Measurements from ENCODE around the gene TGFBR2.

TGFBR2 gene

GRCh38 chr3:30604093-30604492 lies 2.3 kb upstream of the TGFBR2 start:
- DNase-seq = no peak

GRCh38 chr3:30604558-30604957 lies 1.8 kb upstream of the TGFBR2 start:
- DNase-seq = no peak

DNA sequence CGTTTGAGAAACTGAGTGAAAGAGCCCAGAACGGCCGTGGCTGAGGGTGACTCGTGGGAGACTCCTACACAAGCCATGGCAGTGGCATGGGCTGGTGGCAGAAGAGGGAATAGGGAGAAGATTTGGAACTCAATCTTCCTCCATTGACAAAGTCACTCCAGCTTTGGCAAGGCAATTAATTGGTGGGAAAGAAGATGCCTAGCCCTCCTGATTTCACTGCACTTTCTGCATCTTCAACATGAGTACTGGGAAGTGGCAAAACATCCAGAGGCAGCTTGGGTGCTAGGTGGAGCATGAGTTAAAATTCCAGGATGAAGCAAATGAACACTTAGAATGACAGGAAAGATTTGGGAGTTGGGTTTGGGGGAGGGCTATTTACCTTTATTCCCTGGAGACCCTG lies 1.4 kb upstream of the TGFBR2 start:
- DNase-seq = no peak

- DNase-seq = no peak
These were observed 598 bp upstream of the TGFBR2 start for GRCh38 chr3:30605706-30606300.

GRCh38 chr3:30607032-30607833 lies 832 bp downstream of the TGFBR2 start:
- no peak for DNase-seq

- no peak for DNase-seq
These were observed 2.2 kb downstream of the TGFBR2 start for GRCh38 chr3:30608598-30608947.

DNA sequence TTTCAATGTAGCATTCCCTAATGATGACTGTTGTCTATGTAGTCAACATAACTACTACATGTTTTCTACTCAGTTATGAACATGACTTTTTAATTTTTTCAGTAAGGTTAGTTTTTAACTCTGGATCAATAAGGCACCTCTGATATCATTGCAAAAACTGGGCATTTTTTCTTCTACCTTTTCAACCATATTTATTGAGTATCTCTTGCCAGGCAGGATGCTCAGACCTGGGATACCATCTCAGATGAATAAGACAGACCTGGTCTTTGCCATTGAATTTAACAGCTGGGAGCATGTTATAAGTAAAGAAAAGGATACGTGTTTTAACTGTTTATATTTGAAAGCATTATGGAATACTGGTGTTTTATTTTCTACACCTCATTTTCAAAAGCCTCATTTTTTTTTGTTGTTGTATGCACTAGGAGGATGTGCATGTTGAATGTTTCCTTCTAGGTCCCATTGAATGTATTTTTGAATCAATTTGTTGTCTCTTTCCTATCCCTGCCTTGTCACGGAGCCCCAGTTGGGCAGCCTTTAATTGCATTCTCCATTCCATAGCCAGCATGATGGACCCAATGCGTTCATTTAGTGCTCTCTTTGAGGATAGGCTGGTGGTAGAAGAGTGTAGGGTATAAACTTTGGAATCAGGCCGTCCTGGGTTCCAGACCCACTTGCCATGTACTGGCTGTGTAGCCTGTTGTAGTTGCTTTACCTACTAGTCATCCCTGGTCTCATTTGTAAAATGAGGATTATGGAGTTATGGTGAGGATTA lies 3.7 kb downstream of the TGFBR2 start:
- DNase-seq = no peak

DNA sequence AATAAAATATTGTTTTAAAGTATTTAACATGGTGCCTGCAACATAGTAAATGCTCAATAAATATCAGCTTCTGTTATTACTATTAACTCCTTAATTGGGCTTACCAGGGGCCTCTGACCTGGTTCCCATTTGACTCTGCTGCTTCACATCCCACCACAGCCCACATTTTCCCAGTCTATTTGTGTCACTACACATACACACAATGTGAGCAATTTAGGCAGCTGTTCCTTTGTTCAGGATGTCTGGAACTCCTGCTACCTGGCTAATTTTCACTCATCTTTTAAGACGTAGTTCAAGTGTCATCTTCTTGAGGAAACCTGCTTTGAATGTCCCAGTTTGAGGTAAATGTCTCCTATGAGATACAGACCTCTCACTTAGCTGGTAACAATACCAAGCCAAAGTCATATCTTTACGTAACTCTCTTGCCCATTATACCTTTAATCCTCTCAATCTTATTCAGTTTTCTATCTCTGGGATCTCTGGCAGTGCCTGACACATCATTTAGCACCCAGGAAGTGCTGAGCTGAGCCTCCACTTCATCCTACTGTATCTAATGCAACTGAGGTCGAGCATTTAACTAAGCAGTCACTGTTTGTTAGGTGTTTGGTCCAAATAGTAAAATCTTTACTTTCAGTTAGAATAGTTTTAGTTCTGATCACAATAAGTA lies 4.4 kb downstream of the TGFBR2 start:
- no peak for DNase-seq

DNA sequence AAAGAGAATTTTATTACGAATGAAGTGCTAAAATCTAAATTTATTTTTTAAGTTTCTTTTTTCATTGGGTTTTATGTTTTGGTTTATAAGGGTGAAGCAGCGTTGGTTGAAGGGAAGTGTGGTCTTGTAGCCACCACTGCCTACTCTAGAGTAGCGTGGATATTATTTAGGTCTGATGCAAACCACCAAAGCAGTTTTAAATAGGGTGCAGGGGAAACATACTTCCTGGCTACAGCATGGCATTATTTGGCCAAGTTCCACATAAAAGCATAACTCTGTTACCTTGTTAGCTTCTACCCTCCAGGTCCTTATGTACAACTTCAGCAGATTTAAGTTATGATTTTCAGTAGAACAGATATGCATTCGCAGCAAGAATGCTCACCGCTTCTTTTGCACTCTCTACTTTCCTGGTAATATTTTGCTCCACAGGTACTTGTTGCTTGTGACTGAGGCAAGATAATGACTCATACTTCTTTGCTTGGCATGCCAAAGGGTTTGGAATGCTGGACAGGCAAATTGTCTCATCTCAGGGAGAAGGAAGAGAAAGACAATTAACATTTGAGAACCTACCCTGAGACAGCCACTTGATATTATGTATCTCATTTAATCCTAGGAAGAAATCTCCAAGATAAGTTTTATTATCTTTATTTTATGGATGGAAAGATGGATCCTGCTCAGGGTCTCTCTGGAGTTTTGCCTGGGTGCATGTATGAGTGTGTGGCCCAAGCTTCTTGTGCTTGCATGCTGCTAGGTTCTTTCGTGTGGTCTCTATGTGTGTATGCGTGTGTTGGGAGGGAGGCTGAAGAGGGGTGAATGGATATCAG lies 5.4 kb downstream of the TGFBR2 start:
- DNase-seq = no peak

DNA sequence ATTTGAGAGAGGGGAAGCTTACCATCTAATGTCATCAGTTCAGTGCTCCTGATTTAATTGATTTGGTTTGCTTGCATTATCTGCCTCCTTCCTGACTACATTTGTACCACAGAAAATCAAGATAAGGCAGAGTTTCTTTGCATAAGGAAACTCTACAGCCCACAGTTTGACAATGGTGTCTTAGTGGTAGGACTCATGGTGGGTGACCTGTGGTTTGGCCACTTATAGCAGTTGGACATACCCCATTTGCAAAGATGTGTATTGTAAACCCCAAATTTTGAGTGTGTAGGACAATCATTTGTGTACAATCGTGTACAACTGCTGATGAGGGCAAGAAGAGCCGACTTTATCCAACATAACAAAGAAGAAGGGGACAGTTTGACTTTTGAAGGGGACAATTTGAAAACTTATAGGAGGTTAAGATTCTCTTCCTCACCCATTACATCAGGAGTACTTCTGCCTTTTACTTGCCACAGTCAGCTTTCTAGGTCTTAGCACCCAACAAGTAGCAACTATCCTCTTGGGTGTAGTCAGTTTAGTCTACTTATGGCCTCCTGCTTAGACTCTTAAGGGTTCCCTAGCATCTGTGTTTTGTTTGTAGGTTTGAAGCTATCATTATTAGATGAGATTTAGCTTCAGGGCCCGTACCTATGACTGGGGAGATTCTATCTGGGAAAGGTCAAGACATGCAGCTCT lies 6.2 kb downstream of the TGFBR2 start:
- DNase-seq = no peak

- DNase-seq = no peak
These were observed 6.9 kb downstream of the TGFBR2 start for GRCh38 chr3:30613133-30613825.

GRCh38 chr3:30614373-30614772 lies 8.0 kb downstream of the TGFBR2 start:
- no peak for DNase-seq

GRCh38 chr3:30614943-30615342 lies 8.5 kb downstream of the TGFBR2 start:
- no peak for DNase-seq

GRCh38 chr3:30615615-30616346 lies 9.4 kb downstream of the TGFBR2 start:
- no peak for DNase-seq

GRCh38 chr3:30616347-30617027 lies 10.1 kb downstream of the TGFBR2 start:
- DNase-seq = no peak

DNA sequence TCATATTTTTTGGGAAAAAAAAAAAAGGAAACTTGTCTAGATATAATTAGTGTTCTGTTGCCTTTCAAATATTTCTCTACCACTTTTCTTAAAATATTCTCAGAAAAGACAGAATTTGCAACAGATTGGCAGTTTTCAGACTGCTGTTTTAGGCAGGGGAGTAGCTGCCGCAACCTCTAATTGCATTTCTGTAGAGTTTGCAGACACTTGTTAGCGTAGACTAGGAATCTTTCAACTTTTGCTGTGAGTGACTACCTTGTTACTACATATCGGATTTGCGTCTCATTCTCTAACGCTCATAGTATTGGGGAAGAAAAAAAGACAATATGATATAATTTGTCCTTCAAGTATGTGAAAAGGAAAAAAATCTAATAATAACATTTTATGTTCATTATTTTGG lies 10.7 kb downstream of the TGFBR2 start:
- DNase-seq = no peak

GRCh38 chr3:30617653-30618052 lies 11.3 kb downstream of the TGFBR2 start:
- no peak for DNase-seq

DNA sequence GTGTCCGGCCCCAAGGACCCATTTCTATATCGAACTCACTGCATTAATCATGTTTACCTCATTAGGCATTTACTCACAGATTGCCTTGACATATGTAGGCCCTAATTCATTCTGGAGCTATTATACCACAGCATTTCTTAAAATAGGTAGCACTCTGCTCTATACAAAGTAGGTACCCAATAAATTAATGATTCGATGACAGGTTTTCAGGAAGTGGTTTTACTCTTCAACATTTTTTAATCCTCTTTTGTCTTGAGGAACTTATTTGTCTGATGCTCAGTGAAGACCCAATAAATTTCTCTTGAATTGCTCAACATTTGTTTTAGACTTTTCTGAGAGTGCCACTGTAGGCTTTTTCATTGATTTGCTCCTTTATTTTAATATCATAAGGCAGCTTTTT lies 12.1 kb downstream of the TGFBR2 start:
- no peak for DNase-seq

- DNase-seq = no peak
These were observed 12.9 kb downstream of the TGFBR2 start for GRCh38 chr3:30619318-30619717.
